WTC11 (cell line): Measurements from ENCODE around the gene HLF. TPM values are rescaled to one million over a fixed set of nuclear protein-coding genes. Genes with fewer than 3 reads are reported as not detected.

ENCODE experiments used
- ATAC-seq: fragments of 200-7000 bp; cut with Tn5 transposase; 2 replicates; pipeline ENCODE4 v1.10.0; 2021; ENCODE audit warnings: mild to moderate bottlenecking, moderate library complexity
- CTCF ChIA-PET: fragments of 300-600 bp; sonication (Branson Sonifier 250); formaldehyde crosslinking; loops from one replicate; lab custom pipeline; 2021; ENCODE audit warnings: antibody characterized with exemption; lab: Charles Lee
- POLR2A ChIA-PET: fragments of 350-600 bp; sonication (Branson Sonifier 250); formaldehyde crosslinking; loops from one replicate; lab custom pipeline; 2021; ENCODE audit warnings: antibody characterized with exemption; lab: Charles Lee
- DNase-seq: peaks from one replicate; pipeline ENCODE4 v3.0.0; 2021; ENCODE audit warnings: low spot score
- H3K27ac Mint-ChIP-seq: 2 replicates; pipeline ENCODE4 v1.8.0; 2021; ENCODE audit warnings: mixed read lengths
- H3K27me3 Mint-ChIP-seq: 2 replicates; pipeline ENCODE4 v1.8.0; 2021; ENCODE audit warnings: low read depth, mild to moderate bottlenecking, moderate library complexity, mixed read lengths
- H3K36me3 Mint-ChIP-seq: 2 replicates; pipeline ENCODE4 v1.8.0; 2021; ENCODE audit warnings: mixed read lengths
- H3K4me1 Mint-ChIP-seq: 2 replicates; pipeline ENCODE4 v1.8.0; 2022; ENCODE audit warnings: mixed read lengths
- H3K4me3 Mint-ChIP-seq: 2 replicates; pipeline ENCODE4 v1.8.0; 2021; ENCODE audit warnings: mild to moderate bottlenecking, moderate library complexity, mixed read lengths
- H3K9me3 Mint-ChIP-seq: 2 replicates; pipeline ENCODE4 v1.8.0; 2021; ENCODE audit warnings: mixed read lengths
- FOXP4 ChIP-seq: sonication (generic); formaldehyde crosslinking; IDR thresholded peaks from 2 replicates; pipeline ENCODE4 v1.8.0; 2022; ENCODE audit warnings: mild to moderate bottlenecking, missing genetic modification reagents
- HMGA2 ChIP-seq: fragments of 250-450 bp; sonication (Bioruptor Pico); IDR thresholded peaks from 2 replicates; pipeline ENCODE4 v1.4.0; 2021; ENCODE audit warnings: mild to moderate bottlenecking, moderate library complexity
- IRF1 ChIP-seq: sonication (generic); formaldehyde crosslinking; IDR thresholded peaks from 2 replicates; pipeline ENCODE4 v1.8.0; 2023; ENCODE audit warnings: missing genetic modification reagents
- IRF2 ChIP-seq: sonication (generic); formaldehyde crosslinking; IDR thresholded peaks from 2 replicates; pipeline ENCODE4 v1.8.0; 2022; ENCODE audit warnings: low read depth, missing genetic modification reagents, borderline replicate concordance
- JAZF1 ChIP-seq: fragments of 250-450 bp; sonication (Bioruptor Pico); IDR thresholded peaks from 2 replicates; pipeline ENCODE4 v1.9.0; 2021; ENCODE audit warnings: moderate library complexity, mild to moderate bottlenecking, inconsistent platforms
- NFATC4 ChIP-seq: fragments of 250-450 bp; sonication (Bioruptor Pico); IDR thresholded peaks from 2 replicates; pipeline ENCODE4 v1.9.0; 2021; ENCODE audit warnings: mild to moderate bottlenecking
- OVOL2 ChIP-seq: fragments of 250-450 bp; sonication (Bioruptor Pico); IDR thresholded peaks from 2 replicates; pipeline ENCODE4 v1.9.0; 2021; ENCODE audit warnings: mild to moderate bottlenecking, borderline replicate concordance
- PRDM15 ChIP-seq: sonication (generic); formaldehyde crosslinking; IDR thresholded peaks from 2 replicates; pipeline ENCODE4 v1.8.0; 2022; ENCODE audit warnings: missing genetic modification reagents
- SMAD3 ChIP-seq: sonication (generic); formaldehyde crosslinking; IDR thresholded peaks from 2 replicates; pipeline ENCODE4 v1.8.0; 2022; ENCODE audit warnings: missing genetic modification reagents, mild to moderate bottlenecking, borderline replicate concordance
- USF1 ChIP-seq: sonication (generic); formaldehyde crosslinking; IDR thresholded peaks from 2 replicates; pipeline ENCODE4 v1.8.0; 2022; ENCODE audit warnings: mild to moderate bottlenecking, missing genetic modification reagents
- ZNF121 ChIP-seq: sonication (generic); formaldehyde crosslinking; IDR thresholded peaks from 2 replicates; pipeline ENCODE4 v1.8.0; 2023; ENCODE audit warnings: missing genetic modification reagents
- ZNF232 ChIP-seq: sonication (generic); formaldehyde crosslinking; IDR thresholded peaks from 2 replicates; pipeline ENCODE4 v1.8.0; 2022; ENCODE audit warnings: mild to moderate bottlenecking, missing genetic modification reagents
- ZNF423 ChIP-seq: fragments of 250-450 bp; sonication (Bioruptor Pico); IDR thresholded peaks from 2 replicates; pipeline ENCODE4 v2.1.2; 2022; ENCODE audit warnings: mild to moderate bottlenecking, moderate library complexity
- ZSCAN18 ChIP-seq: fragments of 250-450 bp; sonication (Bioruptor Pico); IDR thresholded peaks from 2 replicates; pipeline ENCODE4 v2.1.2; 2022; ENCODE audit warnings: mild to moderate bottlenecking, moderate library complexity
- total RNA-seq: library from RNA; stranded (reverse); gene quantifications from 3 replicates; pipeline ENCODE4 v1.2.3, GENCODE V29; 2021

HLF gene
- total RNA-seq, 1 experiment from 2014 or later, result 0.31 TPM

GRCh38 chr17:55289106-55289446 is 24.3 kb downstream of the HLF start:
- no peak for ATAC-seq
- Mint-ChIP-seq H3K4me1 (peaks cover 8% of the 10 kb centered on the region), H3K27me3 (no peaks in the 10 kb centered on the region; the same call in 1 of the 2 replicates), H3K36me3 (no peaks in the 10 kb centered on the region), H3K4me3 (no peak overlapping the region), H3K9me3 (peaks cover 25% of the 10 kb centered on the region), H3K27ac (no peak overlapping the region)
- ChIA-PET CTCF (no interaction called here), POLR2A (no interaction called here)
- DNase-seq, result no peak
- TF ChIP-seq ZNF121 (CRISPR knock-in tag) (no peak), FOXP4 (no peak), ZSCAN18 (CRISPR knock-in tag) (no peak), JAZF1 (CRISPR knock-in tag) (no peak), ZNF423 (CRISPR knock-in tag) (no peak)

- H3K4me3 Mint-ChIP-seq, result no peak overlapping the region
- CTCF ChIA-PET, result no interaction called here
Measured at GRCh38 chr17:55289978-55290377, 25.2 kb downstream of the HLF start.

GRCh38 chr17:55290492-55291113 is 25.8 kb downstream of the HLF start:
- peaks cover 21% of the 10 kb centered on the region for H3K9me3 Mint-ChIP-seq
- ChIA-PET POLR2A (no interaction called here), CTCF (no interaction called here)
- no peaks in the 10 kb centered on the region for H3K4me1 Mint-ChIP-seq
- no peaks in the 10 kb centered on the region for H3K36me3 Mint-ChIP-seq
- TF ChIP-seq PRDM15 (CRISPR knock-in tag), result no peak
- no peak for TF ChIP-seq IRF2 (CRISPR knock-in tag)
- H3K27me3 Mint-ChIP-seq, result no peaks in the 10 kb centered on the region; the same call in 1 of the 2 replicates
- ATAC-seq, result no peak
- H3K4me3 Mint-ChIP-seq, result no peak overlapping the region
- no peak overlapping the region for H3K27ac Mint-ChIP-seq
- no peak for DNase-seq

More at GRCh38 chr17:55289978-55290377, 25.2 kb downstream of the HLF start:
- Mint-ChIP-seq H3K9me3 (peaks cover 22% of the 10 kb centered on the region), H3K4me1 (no peaks in the 10 kb centered on the region), H3K27ac (no peak overlapping the region), H3K36me3 (no peaks in the 10 kb centered on the region), H3K27me3 (no peaks in the 10 kb centered on the region; the same call in 1 of the 2 replicates)
- no peak for DNase-seq
- POLR2A ChIA-PET, result no interaction called here
- no peak for TF ChIP-seq SMAD3
- no peak for TF ChIP-seq OVOL2
- no peak for TF ChIP-seq NFATC4 (CRISPR knock-in tag)
- no peak for TF ChIP-seq IRF1 (CRISPR knock-in tag)
- TF ChIP-seq USF1, result no peak
- TF ChIP-seq ZNF232 (CRISPR knock-in tag), result no peak
- TF ChIP-seq ZNF121 (CRISPR knock-in tag), result no peak
- TF ChIP-seq HMGA2 (CRISPR knock-in tag), result no peak
- no peak for ATAC-seq
